NB4 (cell line): ENCODE results near the gene FBXW11.

Experiments
- DNase-seq: peaks from one replicate; pipeline ENCODE4 v3.0.0; 2010; ENCODE audit warnings: low read depth
- H3K4me3 ChIP-seq: one replicate; pipeline ENCODE4 v1.5.1; 2011; ENCODE audit warnings: mild to moderate bottlenecking, low read depth, low read length, moderate library complexity
- CTCF ChIP-seq: IDR thresholded peaks from one replicate; pipeline ENCODE4 v1.5.1; 2012; ENCODE audit warnings: low read depth, low read length
- MAX ChIP-seq: IDR thresholded peaks from 2 replicates; pipeline ENCODE4 v1.6.1; 2011; ENCODE audit warnings: low read depth, low read length
- MYC ChIP-seq: IDR thresholded peaks from 2 replicates; pipeline ENCODE4 v1.6.1; 2011; ENCODE audit warnings: low read depth, low read length
- POLR2A ChIP-seq: IDR thresholded peaks from 2 replicates; pipeline ENCODE4 v1.6.1; 2011; ENCODE audit warnings: mild to moderate bottlenecking; ENCODE audit not compliant: insufficient read length; ENCODE audit errors: extremely low read depth

Gene FBXW11

GRCh38 chr5:171904886-171905285, 101.6 kb downstream of the FBXW11 start:
- no peak for DNase-seq
- TF ChIP-seq POLR2A (no peak), CTCF (no peak), MYC (no peak), MAX (no peak)
- H3K4me3 ChIP-seq = no peak overlapping the region

- no peak for DNase-seq
- no peak overlapping the region for H3K4me3 ChIP-seq
- TF ChIP-seq MAX = no peak
- no peak for TF ChIP-seq POLR2A
- TF ChIP-seq CTCF = no peak
- no peak for TF ChIP-seq MYC
Measured at GRCh38 chr5:171901764-171902163, 104.7 kb downstream of the FBXW11 start.

GRCh38 chr5:171899792-171900191, 106.6 kb downstream of the FBXW11 start:
- TF ChIP-seq MYC = no peak
- TF ChIP-seq CTCF = no peak
- TF ChIP-seq MAX = no peak
- TF ChIP-seq POLR2A = no peak
- no peak overlapping the region for H3K4me3 ChIP-seq
- DNase-seq = no peak

- no peak for DNase-seq
- no peak overlapping the region for H3K4me3 ChIP-seq
- no peak for TF ChIP-seq POLR2A
- TF ChIP-seq MAX = no peak
- no peak for TF ChIP-seq CTCF
Measured at GRCh38 chr5:171898879-171899278, 107.6 kb downstream of the FBXW11 start.

GRCh38 chr5:171898386-171898785, 108.1 kb downstream of the FBXW11 start:
- no peak overlapping the region for H3K4me3 ChIP-seq
- TF ChIP-seq CTCF (no peak), MAX (no peak)
- no peak for DNase-seq

GRCh38 chr5:171897231-171897630, 109.2 kb downstream of the FBXW11 start:
- H3K4me3 ChIP-seq = no peak overlapping the region
- TF ChIP-seq POLR2A (no peak), CTCF (no peak), MAX (no peak), MYC (no peak)
- no peak for DNase-seq
